Activated CD4-positive, alpha-beta memory T cell treated with anti-CD3 and anti-CD28 coated beads for 36 hours (primary cell): Measurements from ENCODE around the gene ENTREP3. TPM values are rescaled to one million over a fixed set of nuclear protein-coding genes. Genes with fewer than 3 reads are reported as not detected.
A peak's percentile ranks its signal among the peaks of the same experiment; 100 is the strongest.
"Not testable (repeated sequence)": the region's sequence is repeated elsewhere in the genome, so short reads cannot be mapped to it uniquely, and the experiment has no call there.

Source experiments
- CTCF ChIA-PET: fragments of 350-600 bp; sonication (Branson Sonifier 250); formaldehyde crosslinking; loops from one replicate; lab custom pipeline; 2021; ENCODE audit warnings: antibody characterized with exemption, inconsistent platforms; lab: Charles Lee
- POLR2A ChIA-PET: fragments of 350-600 bp; sonication (Branson Sonifier 250); formaldehyde crosslinking; loops from one replicate; lab custom pipeline; 2021; ENCODE audit warnings: antibody characterized with exemption; lab: Charles Lee
- DNase-seq: peaks from one replicate; pipeline ENCODE4 v3.0.0-alpha.2; 2020
- H3K27ac Mint-ChIP-seq: one replicate; pipeline ENCODE4 v1.8.0; 2021; ENCODE audit warnings: mixed read lengths
- H3K27me3 Mint-ChIP-seq: one replicate; pipeline ENCODE4 v1.8.0; 2021; ENCODE audit warnings: mixed read lengths
- H3K36me3 Mint-ChIP-seq: one replicate; pipeline ENCODE4 v1.8.0; 2021; ENCODE audit warnings: mixed read lengths
- H3K4me1 Mint-ChIP-seq: one replicate; pipeline ENCODE4 v1.8.0; 2021; ENCODE audit warnings: low read depth, mixed read lengths
- H3K4me3 Mint-ChIP-seq: one replicate; pipeline ENCODE4 v1.8.0; 2021; ENCODE audit warnings: mild to moderate bottlenecking, mixed read lengths
- H3K9me3 Mint-ChIP-seq: one replicate; pipeline ENCODE4 v1.8.0; 2021; ENCODE audit warnings: mixed read lengths
- intact Hi-C: fragments of 100-400 bp; cut with micrococcal nuclease; formaldehyde crosslinking; loops from one replicate; pipeline ENCODE4 v1.15.1; 2023
- total RNA-seq, 2 experiments: library from RNA; stranded (reverse); gene quantifications; one replicate each; pipeline ENCODE4 v1.2.3, GENCODE V29; 2021

ENTREP3 gene
- total RNA-seq, 2 experiments from 2014 or later, result 32.9 to 34.1 TPM

DNA sequence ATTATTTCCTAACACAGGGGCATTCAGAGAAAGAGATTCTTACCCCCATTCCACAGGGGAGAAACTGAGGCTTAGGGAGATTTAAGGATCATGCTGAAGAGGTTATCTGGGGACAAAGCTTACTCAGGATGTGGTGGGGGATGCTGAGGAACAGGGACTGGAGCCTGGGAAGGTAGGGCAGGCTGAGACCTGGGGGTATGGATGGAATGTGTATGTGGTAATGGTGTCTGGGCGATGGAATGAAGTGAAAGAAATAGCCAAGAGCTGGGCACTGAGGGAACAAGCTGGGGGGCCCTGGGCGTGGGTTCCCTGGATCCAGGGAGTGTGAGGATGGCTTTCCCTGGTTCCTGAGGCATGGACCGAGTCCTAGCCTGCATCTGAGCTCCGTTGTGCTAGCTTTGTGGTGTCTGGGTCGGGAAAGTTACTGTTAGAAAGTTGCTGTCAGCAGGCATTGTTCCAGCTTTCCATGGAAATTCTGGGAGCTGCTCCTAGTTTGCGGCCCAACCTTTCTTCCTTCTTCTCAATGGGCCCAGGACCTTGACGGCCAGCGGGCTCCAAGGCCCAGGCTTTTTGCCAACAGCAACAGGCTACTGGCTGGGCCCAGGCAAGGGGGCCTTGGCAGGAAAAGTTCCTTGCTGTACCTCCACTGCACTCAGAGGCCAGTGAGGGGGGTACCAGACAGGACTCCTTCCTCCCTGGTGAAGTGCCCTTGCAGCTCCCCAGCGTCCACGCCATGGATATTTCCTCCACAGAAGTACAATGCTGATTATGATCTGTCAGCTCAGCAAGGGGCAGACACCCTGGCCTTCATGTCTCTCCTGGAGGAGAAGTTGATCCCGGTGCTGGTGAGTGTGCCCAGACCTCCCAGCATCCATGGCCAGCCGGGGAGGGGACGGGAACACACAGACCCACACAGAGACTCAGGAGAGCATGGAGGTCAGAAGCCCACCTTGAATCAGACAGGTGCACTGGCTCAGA, 23.0 kb downstream of the ENTREP3 start:
- DNase-seq, H3K9me3 Mint-ChIP-seq, H3K27me3 Mint-ChIP-seq, H3K27ac Mint-ChIP-seq, intact Hi-C loops, POLR2A ChIA-PET, CTCF ChIA-PET, H3K4me3 Mint-ChIP-seq: not testable (repeated sequence)
- Mint-ChIP-seq H3K36me3 (peaks cover 17% of the 10 kb centered on the region), H3K4me1 (peaks cover 19% of the 10 kb centered on the region)

DNA sequence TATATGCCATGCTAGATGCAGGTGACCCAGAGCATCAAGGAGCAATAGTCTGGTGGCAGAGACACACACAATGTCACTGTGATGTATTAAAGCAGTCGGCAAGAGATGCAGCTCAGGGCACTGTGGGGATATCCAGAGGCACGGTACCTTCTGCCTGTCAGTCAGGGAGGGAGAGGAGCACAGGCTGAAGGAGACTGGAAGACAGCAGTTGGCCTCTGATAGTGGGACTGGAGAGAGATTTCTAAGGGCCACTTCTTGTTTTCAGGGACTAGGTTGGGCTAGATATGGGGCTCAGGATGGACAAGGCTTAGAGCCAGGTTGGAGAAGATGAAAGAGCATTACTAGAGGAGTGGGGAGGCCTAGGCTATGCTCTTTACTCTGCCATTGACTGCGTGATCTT, 24.0 kb downstream of the ENTREP3 start:
- H3K4me1 Mint-ChIP-seq, result peaks cover 21% of the 10 kb centered on the region
- H3K27me3 Mint-ChIP-seq, CTCF ChIA-PET, intact Hi-C loops, H3K27ac Mint-ChIP-seq, H3K9me3 Mint-ChIP-seq, DNase-seq, H3K4me3 Mint-ChIP-seq, POLR2A ChIA-PET, H3K36me3 Mint-ChIP-seq: not testable (repeated sequence)

DNA sequence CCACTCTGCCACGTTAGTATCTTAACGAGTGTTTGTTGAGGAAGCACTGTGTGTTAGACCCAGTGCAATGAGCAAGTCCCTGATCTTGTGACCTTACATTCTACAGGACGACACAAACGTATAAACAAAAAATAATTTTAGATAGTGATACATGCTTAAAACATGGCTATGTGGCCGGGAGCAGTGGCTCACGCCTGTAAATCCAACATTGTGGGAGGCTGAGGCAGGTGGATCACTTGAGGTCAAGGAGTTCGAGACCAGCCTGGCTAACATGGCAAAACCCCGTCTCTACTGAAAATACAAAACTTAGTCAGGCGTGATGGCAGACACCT, 27.2 kb downstream of the ENTREP3 start:
- POLR2A ChIA-PET, result interaction anchor here (1.6 to 2.9 kb wide), 3 partner anchors 13 to 23 kb away, joined by 5 to 12 read pairs (median 11); partner anchors contain the start of genes MTX1 and THBS3
- Mint-ChIP-seq H3K4me3 (peak overlapping the region; percentile 89), H3K9me3 (no peaks in the 10 kb centered on the region), H3K27ac (peak overlapping the region; percentile 98), H3K27me3 (no peaks in the 10 kb centered on the region), H3K36me3 (peaks cover 4% of the 10 kb centered on the region), H3K4me1 (peaks cover 26% of the 10 kb centered on the region)
- intact Hi-C loops, result loop anchor here (5.0 kb wide), 1 partner anchor 36 kb away; no protein-coding TSS in a partner anchor
- CTCF ChIA-PET, result interaction anchor here (1.4 to 7.2 kb wide), 4 partner anchors 21 to 55 kb away, joined by 6 to 82 read pairs (median 8); partner anchors contain the start of genes KRTCAP2, MTX1 and THBS3
- no peak for DNase-seq

DNA sequence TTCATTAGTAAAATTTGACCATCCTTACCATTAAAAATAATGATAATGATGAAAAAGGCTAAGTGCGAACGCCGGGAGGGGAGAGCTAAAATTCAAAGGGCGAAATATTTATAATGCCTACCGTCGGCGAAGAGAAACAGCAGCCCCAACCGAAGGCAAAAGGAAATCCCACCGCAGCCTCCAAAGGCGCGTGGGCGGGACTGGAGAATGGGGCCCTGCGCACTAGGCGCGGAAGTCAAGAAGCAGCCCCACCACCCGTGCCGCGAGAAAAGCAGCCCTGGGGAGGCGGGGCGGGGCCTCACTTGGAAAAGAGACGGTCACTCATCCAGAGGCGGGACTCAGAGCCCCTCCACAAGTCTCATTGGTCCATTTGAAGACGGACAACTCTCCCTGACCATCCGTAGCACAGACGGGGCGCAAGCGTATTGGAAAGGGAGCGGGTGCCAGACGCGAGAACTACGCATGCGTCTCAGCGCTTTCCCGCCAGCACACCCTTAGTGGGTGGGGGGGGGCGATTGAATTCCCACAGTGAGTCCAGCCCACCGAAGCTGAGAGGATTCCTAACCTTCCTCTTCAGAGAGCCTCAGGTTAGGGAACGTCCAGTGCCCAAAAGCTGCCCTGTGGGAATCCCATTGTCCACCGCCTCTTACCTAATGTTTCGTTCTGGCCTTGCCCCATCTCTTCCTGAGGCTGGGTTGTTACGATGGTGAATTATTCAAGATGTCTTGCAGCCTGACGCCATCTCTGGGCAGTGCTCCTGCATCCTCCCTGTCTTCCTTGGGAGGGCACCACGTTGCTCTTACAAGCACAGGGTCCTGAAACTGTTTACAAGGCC, 27.8 kb downstream of the ENTREP3 start:
- peak overlapping the region; percentile 98 for H3K27ac Mint-ChIP-seq
- CTCF ChIA-PET, result interaction anchor here (0.6 to 7.2 kb wide), 14 partner anchors 13 to 166 kb away, joined by 3 to 82 read pairs (median 6); partner anchors contain the start of genes KRTCAP2, MTX1, SCAMP3 and THBS3
- peak overlapping the region; percentile 89 for H3K4me3 Mint-ChIP-seq
- peak; percentile 100 for DNase-seq
- H3K36me3 Mint-ChIP-seq, result peaks cover 4% of the 10 kb centered on the region
- intact Hi-C loops, result loop anchor here (1.0 to 5.0 kb wide), 5 partner anchors 8 to 35 kb away; partner anchors contain the start of gene SCAMP3
- H3K9me3 Mint-ChIP-seq, result no peaks in the 10 kb centered on the region
- H3K4me1 Mint-ChIP-seq, result peaks cover 26% of the 10 kb centered on the region
- POLR2A ChIA-PET, result interaction anchor here (1.0 to 2.9 kb wide), 9 partner anchors 14 to 55 kb away, joined by 3 to 15 read pairs (median 5); partner anchors contain the start of genes KRTCAP2, MTX1, THBS3 and TRIM46
- no peaks in the 10 kb centered on the region for H3K27me3 Mint-ChIP-seq

DNA sequence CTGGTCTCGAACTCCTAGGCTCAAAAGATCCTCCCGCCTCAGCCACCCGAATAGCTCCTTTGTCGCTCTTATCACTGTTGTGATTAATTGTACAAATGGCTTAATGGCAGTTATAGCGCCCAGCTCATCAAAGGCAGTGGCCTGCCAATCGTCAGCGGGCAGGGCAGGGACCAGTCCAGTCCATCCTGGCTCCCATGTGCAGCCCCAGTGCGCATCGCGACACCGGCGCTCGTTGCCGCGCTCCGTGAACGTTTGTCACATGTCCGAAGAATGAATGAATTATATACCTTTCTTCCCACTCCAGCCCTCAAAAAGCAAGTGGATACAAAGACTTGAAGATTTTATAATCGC, 28.4 kb downstream of the ENTREP3 start:
- Mint-ChIP-seq H3K9me3 (no peaks in the 10 kb centered on the region), H3K36me3 (peaks cover 4% of the 10 kb centered on the region), H3K27me3 (no peaks in the 10 kb centered on the region), H3K4me3 (peak overlapping the region; percentile 89), H3K4me1 (peaks cover 26% of the 10 kb centered on the region), H3K27ac (peak overlapping the region; percentile 98)
- ChIA-PET POLR2A (interaction anchor here (1.0 to 2.9 kb wide), 9 partner anchors 14 to 54 kb away, joined by 3 to 15 read pairs (median 5); partner anchors contain the start of genes KRTCAP2, MTX1, THBS3 and TRIM46), CTCF (interaction anchor here (0.6 to 7.2 kb wide), 13 partner anchors 14 to 165 kb away, joined by 3 to 82 read pairs (median 5); partner anchors contain the start of genes KRTCAP2, MTX1, SCAMP3 and THBS3)
- DNase-seq, result peak; percentile 74
- intact Hi-C loops, result loop anchor here (1.0 to 5.0 kb wide), 7 partner anchors 8 to 51 kb away; partner anchors contain the start of genes SCAMP3 and THBS3

DNA sequence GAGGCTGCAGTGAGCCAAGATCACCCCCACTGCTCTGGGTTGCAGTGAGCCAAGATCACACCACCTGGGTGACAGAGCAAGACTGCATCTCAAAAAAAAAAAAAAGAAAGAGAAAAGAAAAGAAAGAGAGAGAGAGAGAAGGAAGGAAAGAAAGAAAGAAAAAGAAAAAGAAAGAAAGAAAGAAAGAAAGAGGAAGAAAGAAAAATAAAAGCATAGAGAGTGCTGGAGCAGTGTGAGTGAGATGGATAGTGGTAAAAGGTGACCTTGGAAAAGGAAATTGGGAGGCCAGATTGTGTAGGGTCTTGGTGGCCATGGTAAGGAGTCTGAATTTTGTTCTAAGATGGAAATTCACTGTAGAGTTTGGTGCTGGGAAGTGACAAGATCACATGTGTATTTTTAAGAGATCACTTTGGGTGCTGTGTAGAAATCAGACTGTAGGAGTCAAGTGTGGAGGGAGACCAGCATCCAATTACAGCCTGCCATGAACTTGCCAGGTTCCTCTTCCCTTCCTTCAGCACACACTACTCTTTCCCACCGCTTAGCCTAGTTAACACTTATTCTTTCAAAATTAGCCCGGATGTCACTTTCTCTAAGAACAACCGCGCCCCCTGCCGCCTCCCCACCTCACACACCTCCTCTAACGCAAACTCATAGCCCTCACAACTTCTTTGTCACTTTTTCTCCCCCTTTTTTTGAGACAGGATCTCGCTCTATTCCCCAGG, 28.9 kb downstream of the ENTREP3 start:
- Mint-ChIP-seq H3K4me1 (peaks cover 26% of the 10 kb centered on the region), H3K4me3 (peak overlapping the region; percentile 89), H3K9me3 (no peaks in the 10 kb centered on the region), H3K27me3 (no peaks in the 10 kb centered on the region), H3K36me3 (peaks cover 4% of the 10 kb centered on the region), H3K27ac (peak overlapping the region; percentile 98)
- intact Hi-C loops, result loop anchor here (1.0 to 5.0 kb wide), 4 partner anchors 14 to 50 kb away; partner anchors contain the start of gene THBS3
- POLR2A ChIA-PET, result interaction anchor here (1.0 to 2.9 kb wide), 10 partner anchors 15 to 54 kb away, joined by 3 to 15 read pairs (median 6); partner anchors contain the start of genes KRTCAP2, MTX1, THBS3 and TRIM46
- DNase-seq, result peak; percentile 92
- CTCF ChIA-PET, result interaction anchor here (0.6 to 7.2 kb wide), 13 partner anchors 14 to 165 kb away, joined by 3 to 82 read pairs (median 5); partner anchors contain the start of genes KRTCAP2, MTX1, SCAMP3 and THBS3

DNA sequence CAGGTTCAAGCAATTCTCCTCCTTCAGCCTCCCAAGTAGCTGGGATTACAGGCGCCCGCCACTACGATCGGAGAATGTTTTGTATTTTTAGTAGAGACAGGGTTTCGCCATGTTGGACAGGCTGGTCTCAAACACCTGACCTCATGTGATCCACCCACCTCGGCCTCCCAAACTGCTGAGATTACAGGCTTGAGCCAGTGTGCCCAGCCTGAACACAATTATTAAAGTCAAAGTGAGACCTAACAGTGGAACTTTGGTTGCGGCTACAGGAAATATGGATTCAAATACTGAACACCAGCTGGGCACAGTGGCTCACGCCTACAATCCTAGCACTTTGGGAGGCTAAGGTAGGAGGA, 29.9 kb downstream of the ENTREP3 start:
- not testable (repeated sequence) for H3K9me3 Mint-ChIP-seq, DNase-seq, H3K27me3 Mint-ChIP-seq, H3K36me3 Mint-ChIP-seq
- peaks cover 26% of the 10 kb centered on the region for H3K4me1 Mint-ChIP-seq
- ChIA-PET CTCF (interaction anchor here (0.8 to 7.2 kb wide), 6 partner anchors 19 to 134 kb away, joined by 3 to 82 read pairs (median 4); partner anchors contain the start of genes MTX1 and THBS3), POLR2A (interaction anchor here (2.2 kb wide), 1 partner anchor 31 kb away, joined by 6 read pairs; no protein-coding TSS in a partner anchor)
- peak overlapping the region; percentile 89 for H3K4me3 Mint-ChIP-seq
- peak overlapping the region; percentile 98 for H3K27ac Mint-ChIP-seq
- intact Hi-C loops, result loop anchor here (5.0 kb wide), 1 partner anchor 33 kb away; no protein-coding TSS in a partner anchor

DNA sequence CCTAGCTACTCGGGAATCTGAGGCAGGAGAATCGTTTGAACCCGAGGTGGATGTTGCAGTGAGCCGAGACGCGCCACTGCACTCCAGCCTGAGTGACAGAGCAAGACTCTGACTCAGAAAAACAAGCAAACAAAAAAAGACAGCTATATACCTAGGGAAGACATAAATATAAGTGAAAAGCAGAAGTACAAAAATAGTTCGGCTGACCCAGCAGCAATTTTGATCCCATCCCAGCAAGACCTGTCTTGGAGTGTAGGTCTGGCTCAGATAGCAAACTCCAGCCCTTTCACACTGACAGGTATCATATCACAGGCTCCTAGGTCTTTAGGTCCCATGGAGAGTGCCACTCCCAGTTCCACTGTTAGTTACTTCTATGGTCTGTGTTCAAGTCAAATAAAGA, 32.2 kb downstream of the ENTREP3 start:
- intact Hi-C loops, result no loop called here
- no peaks in the 10 kb centered on the region for H3K9me3 Mint-ChIP-seq
- no peak for DNase-seq
- H3K27me3 Mint-ChIP-seq, result no peaks in the 10 kb centered on the region
- H3K36me3 Mint-ChIP-seq, result peaks cover 4% of the 10 kb centered on the region
- POLR2A ChIA-PET, result no interaction called here
- CTCF ChIA-PET, result interaction anchor here (1.6 to 7.2 kb wide), 2 partner anchors 16 to 28 kb away, joined by 5 to 82 read pairs; partner anchors contain the start of genes MTX1 and THBS3
- peaks cover 33% of the 10 kb centered on the region for H3K4me1 Mint-ChIP-seq
- no peak overlapping the region for H3K4me3 Mint-ChIP-seq
- H3K27ac Mint-ChIP-seq, result no peak overlapping the region

DNA sequence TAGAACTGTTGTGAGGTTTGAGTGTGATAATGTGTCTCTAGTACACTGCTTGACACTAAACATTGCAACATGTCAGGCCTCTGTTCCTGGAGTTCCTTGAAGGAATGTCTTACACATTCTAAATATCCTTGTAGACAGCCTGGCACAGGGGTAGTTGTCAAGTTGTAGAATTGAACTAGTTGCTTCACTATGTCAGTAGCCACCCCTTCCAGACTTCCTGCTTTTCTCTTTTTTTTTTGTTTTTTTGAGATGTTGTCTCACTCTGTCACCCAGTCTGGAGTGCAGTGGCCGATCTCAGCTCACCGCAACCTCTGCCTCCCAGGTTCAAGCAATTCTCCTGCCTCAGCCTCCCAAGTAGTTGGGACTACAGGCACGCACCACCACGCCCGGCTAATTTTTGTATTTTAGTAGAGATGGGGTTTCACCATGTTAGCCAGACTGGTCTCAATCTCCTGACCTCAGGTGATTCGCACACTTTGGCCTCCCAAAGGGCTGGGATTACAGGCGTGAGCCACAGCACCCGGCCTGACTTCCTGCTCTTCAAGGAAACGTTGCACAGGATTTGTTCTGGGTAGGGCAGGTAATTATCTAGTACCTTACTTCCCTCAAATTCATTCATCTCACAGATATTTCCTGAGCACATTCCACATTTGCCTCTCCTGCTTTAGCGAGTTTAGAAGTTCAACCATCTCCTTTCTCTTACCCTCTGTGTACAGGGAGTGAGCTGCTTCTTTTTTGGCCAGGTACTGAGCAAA, 34.9 kb downstream of the ENTREP3 start:
- H3K36me3 Mint-ChIP-seq, DNase-seq, CTCF ChIA-PET, intact Hi-C loops, H3K4me3 Mint-ChIP-seq, H3K9me3 Mint-ChIP-seq, POLR2A ChIA-PET, H3K27me3 Mint-ChIP-seq, H3K27ac Mint-ChIP-seq: not testable (repeated sequence)
- H3K4me1 Mint-ChIP-seq, result peaks cover 19% of the 10 kb centered on the region

DNA sequence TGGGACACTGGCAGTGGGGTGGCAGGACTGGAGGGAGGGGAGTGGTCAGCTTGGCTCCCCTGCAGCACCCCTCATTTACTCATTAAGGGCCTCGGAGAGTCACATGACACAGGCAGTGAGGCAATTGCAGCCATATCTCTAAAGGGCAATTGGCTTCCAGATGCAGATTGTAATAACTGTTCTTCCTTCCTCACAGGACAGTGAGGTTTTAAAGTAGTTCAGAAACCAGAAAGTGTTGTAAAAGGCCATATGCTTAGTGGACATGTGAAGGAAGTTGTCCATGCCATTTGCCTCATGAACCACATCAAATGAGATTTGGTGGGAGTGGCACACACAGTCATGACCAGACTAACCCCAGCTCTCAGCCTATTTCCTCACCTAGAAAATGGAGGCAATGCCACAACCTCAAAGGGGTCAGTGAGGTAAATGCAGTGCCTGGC, 35.7 kb downstream of the ENTREP3 start:
- Mint-ChIP-seq H3K27ac (no peak overlapping the region), H3K27me3 (no peaks in the 10 kb centered on the region), H3K4me3 (peak overlapping the region; percentile 9), H3K9me3 (no peaks in the 10 kb centered on the region), H3K4me1 (peaks cover 18% of the 10 kb centered on the region), H3K36me3 (peaks cover 6% of the 10 kb centered on the region)
- CTCF ChIA-PET, result no interaction called here
- POLR2A ChIA-PET, result no interaction called here
- intact Hi-C loops, result loop anchor here (1.0 kb wide), 1 partner anchor 8 kb away; no protein-coding TSS in a partner anchor
- peak; percentile 18 for DNase-seq
